Tibial nerve (tissue), 4 donors: ENCODE data around the gene SNRNP40. TPM values are rescaled to one million over a fixed set of nuclear protein-coding genes. Genes with fewer than 3 reads are reported as not detected.

Experiments
- DNase-seq, 2 donors: peaks; one replicate each; pipeline ENCODE4 v3.0.0-alpha.2; 2019; ENCODE audit warnings: low spot score in 2 of 2
- H3K27ac ChIP-seq, 4 donors: fragments of 200-600 bp; sonication (generic) in 3 of 4; one replicate each; pipeline ENCODE4 v1.5.1; 2017 to 2019; ENCODE audit warnings: mild to moderate bottlenecking in 1 of 4
- H3K27me3 ChIP-seq, 2 donors: fragments of 200-600 bp; sonication (generic) in 1 of 2; one replicate each; pipeline versions ENCODE4 v1.5.1 to v1.6.0; 2017 to 2019
- H3K36me3 ChIP-seq, 3 donors: fragments of 200-600 bp; sonication (generic); one replicate each; pipeline ENCODE4 v1.5.1; 2018 to 2019
- H3K4me1 ChIP-seq, 4 donors: fragments of 200-600 bp; sonication (generic) in 3 of 4; one replicate each; pipeline ENCODE4 v1.5.1; 2017 to 2019
- H3K4me3 ChIP-seq, 4 donors: fragments of 200-600 bp; sonication (generic) in 3 of 4; one replicate each; pipeline ENCODE4 v1.5.1; 2017 to 2019; ENCODE audit warnings: mild to moderate bottlenecking in 1 of 4, moderate library complexity in 1 of 4
- H3K9me3 ChIP-seq, 4 donors: fragments of 200-600 bp; sonication (generic) in 3 of 4; one replicate each; pipeline ENCODE4 v1.5.1; 2017 to 2019
- CTCF ChIP-seq, 5 experiments: fragments of 200-600 bp in 3 of 5; fragments of 450-650 bp in 2 of 5; sonication (generic) in 3 of 5; IDR thresholded peaks; one replicate each; pipeline ENCODE4 v1.5.1; 2016 to 2019; ENCODE audit warnings: antibody characterized with exemption in 5 of 5, mild to moderate bottlenecking in 3 of 5, moderate library complexity in 2 of 5
- EP300 ChIP-seq, 2 donors: sonication (generic); formaldehyde crosslinking; IDR thresholded peaks; one replicate each; pipeline ENCODE4 v1.6.1; 2017; ENCODE audit warnings: antibody characterized with exemption in 2 of 2, mild to moderate bottlenecking in 1 of 2
- POLR2A ChIP-seq, 2 donors: fragments of 450-650 bp; IDR thresholded peaks; one replicate each; pipeline ENCODE4 v1.6.1; 2017; ENCODE audit warnings: antibody characterized with exemption in 2 of 2, mild to moderate bottlenecking in 2 of 2, moderate library complexity in 2 of 2
- WGBS, 2 donors: methylation state at CpG; one replicate each; pipeline ENCODE4 v1.1.5; 2018; 5-methylcytosine and 5-hydroxymethylcytosine counted together
- total RNA-seq, 4 donors: library from RNA; depleted of rRNA; stranded (reverse); fragments of >200 nt; gene quantifications; one replicate each; pipeline ENCODE4 v1.1.0, GENCODE V29; 2016

Gene SNRNP40
- total RNA-seq, 4 donors from 2014 or later = 42.8 to 57.0 (median 48.4) TPM

- 75 to 97% methylated on average over 1 of the region's 1 CpG for WGBS, 2 donors
- DNase-seq = no peak
- no peaks in the 10 kb centered on the region for H3K9me3 ChIP-seq
- H3K27ac ChIP-seq = no peak overlapping the region
- H3K36me3 ChIP-seq = peaks cover 0 to 74% (median 16%) of the 10 kb centered on the region in 3 donors
- H3K4me1 ChIP-seq = no peaks in the 10 kb centered on the region
- H3K4me3 ChIP-seq = no peak overlapping the region
- TF ChIP-seq POLR2A (IDR thresholded peaks at IDR 0.05) (no peak), EP300 (IDR thresholded peaks at IDR 0.05) (no peak), CTCF (IDR thresholded peaks at IDR 0.05) (no peak)
- H3K27me3 ChIP-seq = no peaks in the 10 kb centered on the region
These were observed 38.0 kb downstream of the SNRNP40 start for GRCh38 chr1:31258581-31258980.

- H3K27me3 ChIP-seq = no peaks in the 10 kb centered on the region
- no peak overlapping the region for H3K4me3 ChIP-seq
- no peak overlapping the region for H3K27ac ChIP-seq
- WGBS, 2 donors = 89 to 94% methylated on average over 1 of the region's 1 CpG
- H3K36me3 ChIP-seq = peaks cover 0 to 60% (median 16%) of the 10 kb centered on the region in 3 donors
- DNase-seq = no peak
- no peaks in the 10 kb centered on the region for H3K9me3 ChIP-seq
- H3K4me1 ChIP-seq = no peaks in the 10 kb centered on the region
- TF ChIP-seq POLR2A (IDR thresholded peaks at IDR 0.05) (no peak), CTCF (IDR thresholded peaks at IDR 0.05) (no peak), EP300 (IDR thresholded peaks at IDR 0.05) (no peak)
These were observed 39.4 kb downstream of the SNRNP40 start for GRCh38 chr1:31257213-31257612.

DNA sequence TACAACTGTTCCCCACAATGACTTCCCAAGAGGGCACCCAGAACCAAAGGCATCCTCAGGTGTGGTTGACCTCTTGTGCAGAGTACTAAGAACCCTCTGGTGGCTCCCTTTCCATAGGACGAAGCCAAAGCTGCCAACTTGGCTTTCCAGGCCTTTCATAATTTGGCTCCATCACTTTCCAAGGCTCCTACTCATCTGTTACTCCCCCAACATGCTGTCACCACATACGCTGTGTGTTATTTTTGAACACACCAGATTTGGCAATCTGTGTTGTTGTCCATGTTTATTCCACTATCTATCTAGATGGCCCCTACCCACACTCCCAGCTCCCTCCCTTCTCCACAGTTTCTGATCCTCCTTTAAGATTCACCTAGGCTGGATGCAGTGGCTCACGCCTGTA, 46.7 kb downstream of the SNRNP40 start:
- H3K27ac ChIP-seq = no peak overlapping the region
- no peak for TF ChIP-seq CTCF (IDR thresholded peaks at IDR 0.05)
- no peak for TF ChIP-seq EP300 (IDR thresholded peaks at IDR 0.05)
- no peak for TF ChIP-seq POLR2A (IDR thresholded peaks at IDR 0.05)
- H3K9me3 ChIP-seq = no peaks in the 10 kb centered on the region
- H3K36me3 ChIP-seq = peaks cover 0 to 6% (median 0%) of the 10 kb centered on the region in 3 donors
- WGBS, 2 donors = 92% methylated on average over 3 of the region's 3 CpGs
- H3K4me1 ChIP-seq = no peaks in the 10 kb centered on the region
- DNase-seq = no peak
- H3K27me3 ChIP-seq = no peaks in the 10 kb centered on the region
- no peak overlapping the region for H3K4me3 ChIP-seq

DNA sequence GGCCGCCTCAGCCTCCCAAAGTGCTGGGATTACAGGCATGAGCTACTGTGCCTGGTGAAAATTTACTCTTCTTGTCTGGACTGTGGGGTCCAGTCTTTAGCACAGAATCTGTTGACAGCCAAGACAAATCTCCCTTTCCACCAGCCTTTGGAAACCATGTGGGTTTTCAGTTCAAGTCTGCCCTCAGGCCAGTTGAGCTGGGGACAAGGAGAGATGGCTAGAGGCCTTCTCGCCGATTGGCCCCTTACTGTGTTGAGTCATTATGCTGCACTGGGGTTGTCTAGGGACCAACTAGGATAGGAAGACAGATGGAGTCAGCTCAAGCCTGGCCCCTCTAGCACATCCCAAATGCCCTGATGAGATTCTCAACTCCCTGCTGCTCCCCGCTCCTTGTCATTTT, 48.3 kb downstream of the SNRNP40 start:
- no peak for DNase-seq
- Histone ChIP-seq H3K27ac (no peak overlapping the region), H3K27me3 (no peaks in the 10 kb centered on the region), H3K4me1 (no peaks in the 10 kb centered on the region), H3K4me3 (no peak overlapping the region), H3K36me3 (peaks cover 0 to 4% (median 0%) of the 10 kb centered on the region in 3 donors), H3K9me3 (no peaks in the 10 kb centered on the region)
- TF ChIP-seq POLR2A (IDR thresholded peaks at IDR 0.05) (no peak), CTCF (IDR thresholded peaks at IDR 0.05) (no peak), EP300 (IDR thresholded peaks at IDR 0.05) (no peak)
- 78 to 81% methylated on average over 4 of the region's 4 CpGs for WGBS, 2 donors

DNA sequence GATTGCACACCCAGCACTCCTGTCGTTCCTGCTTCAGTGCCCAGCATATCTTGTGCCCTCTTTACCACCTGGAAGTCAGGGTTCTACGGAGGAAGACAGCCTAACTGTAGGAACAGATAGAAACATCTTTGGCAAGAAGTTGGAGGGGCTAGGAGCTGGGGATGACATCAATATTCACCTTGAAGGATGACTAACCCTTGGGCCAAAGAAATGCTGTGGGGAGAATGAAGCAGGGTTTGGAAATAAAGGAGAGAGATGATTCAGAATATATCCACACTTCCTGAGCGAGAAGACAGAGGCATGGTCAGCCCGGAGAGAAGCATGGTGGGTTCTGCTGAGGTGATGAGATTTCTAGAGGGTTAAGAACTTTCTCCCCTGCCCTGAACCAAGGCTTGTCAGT, 52.3 kb downstream of the SNRNP40 start:
- TF ChIP-seq POLR2A (IDR thresholded peaks at IDR 0.05) = no peak
- no peak for TF ChIP-seq EP300 (IDR thresholded peaks at IDR 0.05)
- no peak for TF ChIP-seq CTCF (IDR thresholded peaks at IDR 0.05)
- H3K9me3 ChIP-seq = no peaks in the 10 kb centered on the region
- H3K27ac ChIP-seq = no peak overlapping the region
- H3K4me1 ChIP-seq = peaks cover 0 to 6% (median 1%) of the 10 kb centered on the region in 4 donors
- H3K4me3 ChIP-seq = no peak overlapping the region
- DNase-seq = no peak
- 58 to 64% methylated on average over 4 of the region's 4 CpGs for WGBS, 2 donors
- peaks cover 0 to 25% of the 10 kb centered on the region in 2 donors for H3K27me3 ChIP-seq
- no peaks in the 10 kb centered on the region for H3K36me3 ChIP-seq
